Measurements from ENCODE around the gene SPESP1. TPM values are rescaled to one million over a fixed set of nuclear protein-coding genes. Genes with fewer than 3 reads are reported as not detected.

SPESP1 gene
- 1.4 and 1.9 TPM in 2 replicates for total RNA-seq

GRCh38 chr15:68930268-68931022 lies at the start of gene SPESP1:
TSS of gene SPESP1 (plus strand) at chr15:68930525. CDS start at chr15:68930654, 129 bp downstream.
- DNase-seq (ENCODE audit: low read depth in 2 of 2), result peak; percentile 1 to 47

DNA sequence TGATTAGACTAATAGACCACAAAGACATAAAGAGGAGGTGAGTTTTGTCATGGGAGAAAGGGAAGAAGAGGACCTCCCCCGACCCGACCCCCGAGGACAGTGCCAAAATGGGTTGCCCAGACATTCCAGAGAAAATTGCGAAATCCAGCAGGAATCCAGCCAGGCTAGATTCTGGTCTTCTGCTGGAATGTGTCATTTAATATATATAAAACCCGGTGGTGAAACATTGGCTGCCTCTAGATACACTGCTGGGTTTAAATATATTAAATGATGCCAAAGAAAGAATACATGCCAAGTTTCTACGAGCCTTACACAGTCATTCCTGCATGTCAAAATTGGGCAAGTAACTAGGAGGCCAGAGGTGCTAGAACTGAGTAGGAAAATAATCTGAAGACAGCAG lies 45.3 kb upstream of the SPESP1 start:
- no peak for DNase-seq (ENCODE audit: low read depth in 2 of 2)

- no peak for DNase-seq (ENCODE audit: low read depth in 2 of 2)
Observed at GRCh38 chr15:68887120-68887519, 43.2 kb upstream of the SPESP1 start.

DNA sequence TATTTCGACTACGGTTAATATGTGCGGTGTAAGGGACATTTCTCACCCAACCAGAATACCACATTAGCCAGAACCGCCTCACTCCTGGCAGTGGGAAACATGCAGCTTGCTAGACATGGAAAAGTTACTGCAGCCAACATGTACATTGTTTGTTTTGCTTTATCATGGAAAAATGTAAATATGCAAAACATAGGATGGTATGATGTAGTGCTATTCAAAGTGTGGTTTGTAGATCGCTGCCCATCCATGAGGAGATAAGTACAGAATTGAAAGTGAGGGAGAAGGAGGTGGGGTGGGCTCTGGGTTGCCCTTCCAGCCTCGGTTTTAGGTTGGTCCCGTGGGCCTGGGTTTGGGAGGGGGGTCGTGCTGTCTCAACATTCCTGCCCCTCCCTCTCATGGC lies 42.5 kb upstream of the SPESP1 start:
- no peak for DNase-seq (ENCODE audit: low read depth in 2 of 2)

- DNase-seq (ENCODE audit: low read depth in 2 of 2), result no peak
Observed at GRCh38 chr15:68888419-68888818, 41.9 kb upstream of the SPESP1 start.

DNA sequence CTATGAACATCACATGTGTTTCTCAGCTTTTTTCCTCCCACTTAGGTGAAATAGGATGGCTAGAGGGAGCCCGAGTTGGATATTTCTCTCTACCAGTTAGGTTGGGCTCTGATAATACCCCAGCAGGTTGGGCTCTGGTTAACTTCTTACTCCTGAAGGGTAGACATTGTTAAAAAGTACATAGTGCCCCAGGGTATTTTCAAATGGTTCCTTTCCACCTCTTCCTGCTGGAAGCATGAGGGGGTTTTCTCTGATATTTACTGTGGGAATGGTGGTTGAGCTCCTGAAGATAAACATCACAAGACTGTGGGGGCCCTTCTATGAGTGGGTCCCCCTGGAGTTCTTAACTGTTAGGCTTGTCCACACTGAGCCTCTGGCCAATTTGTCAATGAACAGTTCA lies 36.1 kb upstream of the SPESP1 start:
- DNase-seq (ENCODE audit: low read depth in 2 of 2), result no peak

GRCh38 chr15:68896178-68896577 lies 34.1 kb upstream of the SPESP1 start:
- no peak for DNase-seq (ENCODE audit: low read depth in 2 of 2)

- DNase-seq (ENCODE audit: low read depth in 2 of 2), result no peak
Observed at GRCh38 chr15:68897016-68897415, 33.3 kb upstream of the SPESP1 start.

DNA sequence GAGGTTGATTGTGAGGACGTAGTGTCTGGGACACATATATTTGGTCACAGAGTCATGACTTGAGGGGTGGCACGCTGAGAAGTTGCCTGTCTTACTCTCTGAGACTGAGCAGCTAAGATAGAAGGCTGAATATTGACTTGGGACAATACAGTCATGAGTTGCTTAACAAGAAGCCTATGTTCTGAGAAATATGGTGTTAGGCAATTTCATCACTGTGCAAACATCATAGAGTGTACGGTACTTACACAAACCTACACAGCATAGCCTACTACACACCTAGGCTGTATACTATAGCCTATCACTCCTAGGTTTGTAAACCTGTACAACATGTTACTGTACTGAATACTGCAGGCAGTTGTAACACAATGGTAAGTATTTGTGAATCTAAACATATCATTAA lies 30.3 kb upstream of the SPESP1 start:
- DNase-seq (ENCODE audit: low read depth in 2 of 2), result no peak

- DNase-seq (ENCODE audit: low read depth in 2 of 2), result no peak
Observed at GRCh38 chr15:68907396-68907923, 22.9 kb upstream of the SPESP1 start.

GRCh38 chr15:68909601-68910100 lies 20.7 kb upstream of the SPESP1 start:
- no peak for DNase-seq (ENCODE audit: low read depth in 2 of 2)

GRCh38 chr15:68910341-68910740 lies 20.0 kb upstream of the SPESP1 start:
- DNase-seq (ENCODE audit: low read depth in 2 of 2), result no peak

DNA sequence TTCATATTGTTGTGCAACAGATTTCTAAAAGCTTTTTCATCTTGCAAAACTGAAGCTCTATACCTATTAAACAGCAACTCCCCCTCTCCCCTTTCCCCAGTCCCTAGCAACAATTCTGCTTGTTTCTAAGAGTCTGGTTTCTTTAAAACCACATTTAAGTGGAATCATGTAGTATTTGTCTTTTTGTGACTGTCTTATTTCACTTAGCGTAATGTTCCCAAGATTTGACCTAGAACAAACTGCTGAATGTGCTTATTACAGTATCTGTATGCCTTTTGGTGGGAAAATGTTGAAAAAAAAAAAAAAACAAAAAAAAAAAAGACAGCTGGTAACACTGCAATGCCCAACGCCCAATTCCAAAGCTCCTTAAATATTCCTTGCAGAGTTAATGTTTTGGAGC lies 19.5 kb upstream of the SPESP1 start:
- DNase-seq (ENCODE audit: low read depth in 2 of 2), result no peak

DNA sequence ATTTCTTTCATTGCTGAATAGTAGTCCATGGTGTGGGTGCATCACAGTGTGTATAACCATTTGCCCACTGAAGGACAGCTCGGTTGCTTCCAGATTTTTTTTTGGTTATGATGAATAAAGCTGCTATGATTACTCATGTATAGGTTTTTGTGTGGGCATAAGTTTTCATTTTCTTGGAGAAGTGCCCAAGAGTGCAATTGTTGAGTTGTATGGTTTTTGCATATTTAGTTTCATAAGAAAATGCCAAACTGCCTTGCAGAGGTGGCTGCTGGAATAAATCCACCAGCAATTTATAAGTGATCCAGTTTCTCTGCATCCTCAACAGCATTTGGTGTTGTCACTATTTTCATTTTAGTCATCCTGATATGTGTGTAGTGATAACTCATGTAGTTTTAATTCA lies 8.4 kb upstream of the SPESP1 start:
- no peak for DNase-seq (ENCODE audit: low read depth in 2 of 2)

GRCh38 chr15:68924866-68925560 lies 5.3 kb upstream of the SPESP1 start:
- peak; percentile 45 to 69 for DNase-seq (ENCODE audit: low read depth in 2 of 2)

DNA sequence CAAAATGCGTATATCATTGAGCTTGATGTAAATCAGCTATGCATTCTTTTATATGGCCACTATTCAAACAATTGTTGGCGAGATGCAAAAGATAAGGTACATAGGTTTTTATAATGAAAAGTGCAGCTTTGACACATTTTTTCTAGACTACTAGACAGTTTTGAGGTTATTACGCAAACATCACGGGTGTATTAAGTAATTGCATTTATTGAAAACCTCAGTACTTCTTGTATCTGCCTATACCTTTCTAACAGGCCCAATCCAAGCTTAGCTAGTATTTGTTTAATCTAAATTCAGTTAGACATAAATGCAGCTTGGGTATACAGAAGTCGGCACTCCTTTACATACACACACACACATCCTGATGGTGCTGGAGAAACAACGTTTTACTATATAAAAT lies 2.7 kb downstream of the SPESP1 start:
- DNase-seq (ENCODE audit: low read depth in 2 of 2), result no peak

DNA sequence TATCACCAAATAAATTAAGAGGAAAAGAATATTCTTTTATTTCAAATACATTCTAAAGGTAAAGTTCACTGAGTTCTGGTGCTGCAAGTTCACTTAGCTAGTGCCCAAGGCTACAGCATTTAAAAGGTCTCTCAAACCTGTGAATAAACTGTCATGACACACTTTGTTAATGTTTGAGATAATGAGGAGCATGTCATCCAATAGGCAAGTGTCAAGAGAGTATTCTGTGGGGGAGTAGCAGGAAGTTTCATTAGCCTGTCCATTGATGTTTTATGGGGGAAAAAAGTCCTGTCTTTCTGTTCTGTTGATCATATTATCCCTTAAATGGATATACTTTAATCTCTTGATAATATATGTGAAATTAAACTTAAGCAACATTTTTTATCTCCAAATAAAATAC lies 4.0 kb downstream of the SPESP1 start:
- no peak for DNase-seq (ENCODE audit: low read depth in 2 of 2)

DNA sequence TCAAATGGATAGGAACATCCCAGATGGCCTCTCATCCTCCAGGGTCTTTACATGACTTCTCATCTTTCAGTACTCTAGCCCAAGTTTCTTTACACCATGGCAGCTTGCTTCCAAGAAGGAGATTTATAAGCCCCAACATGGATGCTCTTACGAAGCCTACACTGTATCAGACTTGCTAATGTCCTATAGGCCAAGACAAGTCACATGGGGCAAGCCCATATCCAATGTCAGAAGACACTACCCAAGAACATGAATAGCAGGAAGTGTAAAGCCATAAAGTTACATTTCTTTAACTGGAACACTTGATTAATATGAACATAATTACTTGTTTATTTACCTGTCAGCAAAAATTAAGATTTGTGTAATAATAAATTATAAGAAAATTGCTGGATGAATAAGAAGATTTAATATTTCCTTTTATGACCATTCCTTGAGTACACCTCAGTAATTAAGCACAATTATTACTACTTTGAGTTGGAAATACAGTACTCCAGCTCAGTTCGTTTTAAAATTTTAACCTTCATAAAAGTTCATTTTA lies 5.1 kb downstream of the SPESP1 start:
- no peak for DNase-seq (ENCODE audit: low read depth in 2 of 2)

DNA sequence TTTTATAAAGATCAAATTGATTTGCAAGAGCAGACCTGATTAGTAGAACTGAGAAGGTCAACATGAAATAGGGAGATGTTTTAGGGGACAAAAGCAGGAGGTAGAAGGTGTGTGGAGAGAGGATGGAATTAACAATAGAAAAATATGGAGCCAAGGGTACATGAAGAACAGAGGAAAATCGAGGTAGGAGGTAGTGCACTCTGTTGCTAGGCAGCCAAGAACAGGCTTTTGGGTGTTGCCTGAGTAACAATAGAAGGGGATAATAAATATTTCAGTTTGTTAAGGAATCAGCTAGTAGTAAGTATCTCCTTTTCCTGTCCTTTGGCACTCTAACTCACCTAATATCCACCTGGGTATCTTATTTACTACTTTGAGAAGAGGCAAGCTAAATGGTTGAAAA lies 9.2 kb downstream of the SPESP1 start:
- DNase-seq (ENCODE audit: low read depth in 2 of 2), result no peak

DNA sequence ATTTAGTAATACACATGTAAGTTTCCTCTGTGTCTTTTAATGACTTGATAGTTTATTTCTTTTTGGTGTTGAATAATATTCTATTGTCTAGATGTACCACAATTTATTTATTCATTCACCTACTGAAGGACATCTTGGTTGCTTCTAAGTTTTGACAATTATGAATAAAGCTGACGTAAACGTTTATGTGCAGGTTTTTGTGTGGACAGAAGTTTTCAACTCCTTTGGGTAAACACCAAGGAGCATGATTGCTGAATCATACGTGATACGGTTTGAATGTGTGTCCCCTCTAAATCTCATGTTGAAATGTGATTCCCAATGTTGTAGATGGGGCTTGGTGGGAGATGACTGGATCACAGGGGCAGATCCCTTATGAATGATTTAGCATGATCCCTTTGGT lies 21.5 kb downstream of the SPESP1 start:
- no peak for DNase-seq (ENCODE audit: low read depth in 2 of 2)

- DNase-seq (ENCODE audit: low read depth in 2 of 2), result no peak
Observed at GRCh38 chr15:68957696-68958095, 27.4 kb downstream of the SPESP1 start.

- DNase-seq (ENCODE audit: low read depth in 2 of 2), result no peak
Observed at GRCh38 chr15:68958597-68958996, 28.3 kb downstream of the SPESP1 start.
